H1 (cell line): Measurements from ENCODE around the gene SCN2B.

Experiments
- POLR2AphosphoS5 ChIP-seq: IDR thresholded peaks from 2 replicates; pipeline ENCODE4 v1.6.1; 2011; ENCODE audit warnings: low read depth, low read length
- RFX5 ChIP-seq: IDR thresholded peaks from 2 replicates; pipeline ENCODE4 v1.6.1; 2011; ENCODE audit warnings: low read depth, low read length, improper control_type of control experiment, borderline replicate concordance

- TF ChIP-seq POLR2AphosphoS5: no peak
- no peak for TF ChIP-seq RFX5
Measured at GRCh38 chr11:118194835-118195627, 18.6 kb upstream of the SCN2B start.
